ENCODE measurements around the gene COL19A1. TPM values are rescaled to one million over a fixed set of nuclear protein-coding genes. Genes with fewer than 3 reads are reported as not detected.

COL19A1 gene
- total and polyA plus RNA-seq, 7 donors, result 0.54 to 1.6 (median 0.83) TPM; not detected in 3

DNA sequence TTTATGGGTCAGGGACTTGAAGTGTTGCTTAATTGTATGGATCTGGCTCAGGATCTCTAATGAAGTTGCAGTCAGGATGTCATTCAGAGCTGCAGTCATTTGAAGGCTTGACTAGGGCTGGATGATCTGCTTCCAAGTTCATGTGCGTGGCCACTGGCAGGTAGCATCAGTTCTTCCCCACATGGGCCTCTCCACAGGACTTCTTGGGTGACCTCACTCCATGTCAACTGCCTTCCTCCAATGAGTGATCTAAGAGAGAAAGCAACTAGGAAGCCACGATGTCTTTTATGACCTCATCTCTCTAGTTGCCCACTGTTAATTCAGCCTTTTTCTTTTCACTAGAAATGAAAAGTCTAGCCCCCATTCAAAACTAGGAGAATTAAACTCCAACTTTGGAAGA, 332.4 kb downstream of the COL19A1 start:
- TF ChIP-seq EP300 (IDR thresholded peaks at IDR 0.05) (no peak), POLR2AphosphoS5 (IDR thresholded peaks at IDR 0.05) (no peak), POLR2A (IDR thresholded peaks at IDR 0.05) (no peak)
- TF ChIP-seq, protein P1, sequence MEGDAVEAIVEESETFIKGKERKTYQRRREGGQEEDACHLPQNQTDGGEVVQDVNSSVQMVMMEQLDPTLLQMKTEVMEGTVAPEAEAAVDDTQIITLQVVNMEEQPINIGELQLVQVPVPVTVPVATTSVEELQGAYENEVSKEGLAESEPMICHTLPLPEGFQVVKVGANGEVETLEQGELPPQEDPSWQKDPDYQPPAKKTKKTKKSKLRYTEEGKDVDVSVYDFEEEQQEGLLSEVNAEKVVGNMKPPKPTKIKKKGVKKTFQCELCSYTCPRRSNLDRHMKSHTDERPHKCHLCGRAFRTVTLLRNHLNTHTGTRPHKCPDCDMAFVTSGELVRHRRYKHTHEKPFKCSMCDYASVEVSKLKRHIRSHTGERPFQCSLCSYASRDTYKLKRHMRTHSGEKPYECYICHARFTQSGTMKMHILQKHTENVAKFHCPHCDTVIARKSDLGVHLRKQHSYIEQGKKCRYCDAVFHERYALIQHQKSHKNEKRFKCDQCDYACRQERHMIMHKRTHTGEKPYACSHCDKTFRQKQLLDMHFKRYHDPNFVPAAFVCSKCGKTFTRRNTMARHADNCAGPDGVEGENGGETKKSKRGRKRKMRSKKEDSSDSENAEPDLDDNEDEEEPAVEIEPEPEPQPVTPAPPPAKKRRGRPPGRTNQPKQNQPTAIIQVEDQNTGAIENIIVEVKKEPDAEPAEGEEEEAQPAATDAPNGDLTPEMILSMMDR (IDR thresholded peaks at IDR 0.05), result no peak
- Histone ChIP-seq H3K9me3 (no peaks in the 10 kb centered on the region), H3K27me3 (no peaks in the 10 kb centered on the region), H3K4me1 (no peaks in the 10 kb centered on the region), H3K4me3 (no peak overlapping the region), H3K36me3 (no peaks in the 10 kb centered on the region), H3K27ac (no peak overlapping the region)
- intact Hi-C loops (cut with DNase I), result no loop called here
- DNase-seq, result no peak
- 66 to 71% methylated on average over 2 of the region's 2 CpGs for WGBS, 2 donors

DNA sequence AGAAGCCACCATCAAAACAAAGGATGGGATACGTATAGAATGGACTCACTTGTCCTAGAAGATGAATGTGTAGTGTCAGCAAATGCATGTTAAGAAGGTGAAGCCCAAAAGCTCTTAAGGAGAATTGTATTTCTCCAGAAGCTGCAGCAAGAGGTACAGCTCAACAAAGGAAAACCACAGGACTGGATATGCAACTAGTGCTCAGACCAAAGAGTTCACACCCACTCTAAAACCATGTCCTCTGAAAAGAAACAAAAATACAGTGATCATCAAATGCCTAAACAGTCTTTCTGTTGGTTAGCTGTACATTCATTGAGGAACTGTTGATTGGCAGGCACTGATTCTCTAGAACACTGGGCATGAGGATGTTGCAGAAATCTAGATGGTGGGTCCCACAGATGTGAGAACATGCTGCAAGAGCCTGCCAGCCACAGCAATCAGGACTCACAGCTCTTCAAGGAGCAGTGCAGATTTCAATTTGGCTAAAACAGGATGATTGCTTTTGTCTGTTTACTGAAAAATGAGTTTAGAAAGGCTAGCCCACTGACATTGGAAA, 342.0 kb downstream of the COL19A1 start:
- intact Hi-C loops (cut with DNase I), result no loop called here

DNA sequence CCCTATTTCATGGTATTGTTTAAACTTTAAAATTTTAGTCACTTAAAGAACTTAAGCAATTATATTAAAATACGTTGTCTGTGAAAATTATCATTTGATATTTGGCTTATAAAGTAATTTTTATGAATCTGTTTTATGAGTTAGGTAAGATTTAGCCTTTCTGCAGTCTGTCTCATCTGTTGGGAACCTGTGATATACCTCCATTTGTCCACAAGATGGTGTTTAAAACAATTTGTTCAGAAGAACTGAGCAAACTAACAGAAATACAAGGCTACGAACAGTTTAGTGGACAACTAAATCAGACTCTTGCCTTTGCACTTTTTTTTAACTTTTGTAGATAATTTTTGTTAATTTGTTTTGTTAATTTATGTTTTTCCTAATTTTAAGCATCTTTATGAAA, 344.1 kb downstream of the COL19A1 start:
- 18 to 58% methylated on average over 2 of the region's 2 CpGs for WGBS, 2 donors
- Histone ChIP-seq H3K4me1 (no peaks in the 10 kb centered on the region), H3K36me3 (no peaks in the 10 kb centered on the region), H3K9me3 (no peaks in the 10 kb centered on the region), H3K4me3 (no peak overlapping the region), H3K27me3 (no peaks in the 10 kb centered on the region), H3K27ac (no peak overlapping the region)
- intact Hi-C loops (cut with DNase I), result no loop called here
- TF ChIP-seq POLR2AphosphoS5 (IDR thresholded peaks at IDR 0.05) (no peak), POLR2A (IDR thresholded peaks at IDR 0.05) (no peak), EP300 (IDR thresholded peaks at IDR 0.05) (no peak)
- TF ChIP-seq, protein P1 (IDR thresholded peaks at IDR 0.05), result no peak
- DNase-seq, result no peak

More for the DNA sequence above, 342.0 kb downstream of the COL19A1 start:
- no peak for DNase-seq
- Histone ChIP-seq H3K27ac (no peak overlapping the region), H3K4me1 (no peaks in the 10 kb centered on the region), H3K36me3 (no peaks in the 10 kb centered on the region), H3K4me3 (no peak overlapping the region), H3K9me3 (no peaks in the 10 kb centered on the region), H3K27me3 (no peaks in the 10 kb centered on the region)
- TF ChIP-seq EP300 (IDR thresholded peaks at IDR 0.05) (no peak), POLR2AphosphoS5 (IDR thresholded peaks at IDR 0.05) (no peak), POLR2A (IDR thresholded peaks at IDR 0.05) (no peak)
- TF ChIP-seq, protein P1 (IDR thresholded peaks at IDR 0.05), result no peak
- WGBS, 2 donors, result 86 to 92% methylated on average over 1 of the region's 1 CpG

DNA sequence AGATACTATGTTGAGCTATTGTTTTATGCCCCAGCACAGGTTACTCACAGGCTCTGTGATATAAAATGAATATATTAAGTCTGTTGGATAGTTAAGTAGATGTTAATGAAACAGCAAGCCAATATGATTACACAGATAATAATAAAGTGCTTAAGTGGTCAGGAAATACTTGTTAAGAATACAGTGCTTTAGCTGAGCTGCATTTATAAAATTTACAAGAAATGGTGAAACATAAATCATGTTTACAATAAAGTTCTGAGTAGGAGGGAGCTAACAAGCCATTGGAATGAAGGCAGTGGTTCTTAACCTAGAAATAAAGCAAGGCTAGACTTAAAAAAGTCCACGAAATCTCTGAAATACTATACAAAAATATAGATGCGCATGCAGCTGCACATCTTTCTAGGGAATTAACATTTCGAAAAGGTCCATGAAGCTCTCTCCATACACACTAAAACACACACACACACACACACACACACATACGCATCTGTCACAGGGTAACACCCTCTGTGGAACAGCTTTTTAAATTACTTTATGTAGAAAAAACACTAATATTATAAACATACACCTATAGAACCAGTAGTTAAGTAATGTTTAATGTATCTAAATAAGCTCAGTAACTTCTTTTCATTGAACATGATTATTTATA, 349.2 kb downstream of the COL19A1 start:
- Histone ChIP-seq H3K4me1 (no peaks in the 10 kb centered on the region), H3K36me3 (no peaks in the 10 kb centered on the region), H3K27me3 (no peaks in the 10 kb centered on the region), H3K9me3 (no peaks in the 10 kb centered on the region), H3K4me3 (no peak overlapping the region), H3K27ac (no peak overlapping the region)
- no peak for DNase-seq
- intact Hi-C loops (cut with DNase I), result no loop called here
- TF ChIP-seq EP300 (IDR thresholded peaks at IDR 0.05) (no peak), POLR2AphosphoS5 (IDR thresholded peaks at IDR 0.05) (no peak), POLR2A (IDR thresholded peaks at IDR 0.05) (no peak)
- TF ChIP-seq, protein P1 (IDR thresholded peaks at IDR 0.05), result no peak
- 88 to 90% methylated on average over 4 of the region's 4 CpGs for WGBS, 2 donors

Data from sigmoid colon (tissue), 7 donors.